Gastroesophageal sphincter (tissue), 3 donors: ENCODE measurements around the gene NME4.

ENCODE experiments used
- CTCF ChIP-seq, 4 experiments: fragments of 200-600 bp in 2 of 4; fragments of 450-650 bp in 2 of 4; sonication (generic) in 1 of 4; IDR thresholded peaks; one replicate each; pipeline ENCODE4 v1.5.1; 2017 to 2019; ENCODE audit warnings: antibody characterized with exemption in 4 of 4, mild to moderate bottlenecking in 2 of 4, moderate library complexity in 2 of 4
- POLR2A ChIP-seq, 2 donors: fragments of 450-650 bp; IDR thresholded peaks; one replicate each; pipeline ENCODE4 v1.6.1; 2017; ENCODE audit warnings: antibody characterized with exemption in 2 of 2, mild to moderate bottlenecking in 2 of 2, moderate library complexity in 1 of 2

GRCh38 chr16:378821-379182 is 18.2 kb upstream of the NME4 start:
- TF ChIP-seq POLR2A (IDR thresholded peaks at IDR 0.05), result no peak
- no peak for TF ChIP-seq CTCF (IDR thresholded peaks at IDR 0.05)
